GM12878 (cell line): Measurements from ENCODE around the gene BAZ2B. TPM values are rescaled to one million over a fixed set of nuclear protein-coding genes. Genes with fewer than 3 reads are reported as not detected.

ENCODE experiments used
- ATAC-seq: fragments of 200-7000 bp; cut with Tn5 transposase; 3 replicates; pipeline ENCODE4 v1.9.1; 2020; ENCODE audit warnings: mild to moderate bottlenecking, moderate library complexity
- BruUV-seq: library from RNA; stranded (reverse); fragments of 400-500 nt; replicated peaks from 2 replicates; lab custom pipeline; 2021; lab: Mats Ljungman, UMichigan
- CTCF ChIA-PET: fragments of 300-600 bp; sonication (Branson Sonifier 250); formaldehyde crosslinking; extraction: SDS; loops from one replicate; lab custom pipeline; 2021; ENCODE audit warnings: inconsistent platforms; lab: Yijun Ruan, JAX
- POLR2A ChIA-PET: fragments of 350-600 bp; formaldehyde crosslinking; extraction: SDS; loops from one replicate; lab custom pipeline; 2021; ENCODE audit warnings: inconsistent platforms; lab: Charles Lee
- RAD21 ChIA-PET: fragments of 300-600 bp; sonication (Branson Sonifier 250); formaldehyde crosslinking; loops from one replicate; lab custom pipeline; 2023; ENCODE audit warnings: antibody characterized with exemption; ENCODE audit not compliant: unreplicated experiment; lab: Charles Lee
- SMC1A ChIA-PET: fragments of 300-600 bp; sonication (Branson Sonifier 250); formaldehyde crosslinking; loops from one replicate; lab custom pipeline; 2023; ENCODE audit not compliant: unreplicated experiment, uncharacterized antibody; lab: Charles Lee
- DNase-seq: peaks from one replicate; pipeline ENCODE4 v3.0.0-alpha.2; 2011; ENCODE audit warnings: low read depth, low spot score
- FAIRE-seq: peaks from 3 replicates; lab custom pipeline; 2011; peaks lifted over from hg19 to GRCh38; lab: Jason Lieb, UNC
- H2AFZ ChIP-seq: 2 replicates; pipeline ENCODE4 v1.6.0; 2011; ENCODE audit warnings: low read depth, low read length, control low read depth; ENCODE audit not compliant: control insufficient read depth
- H3K27ac ChIP-seq: 2 replicates; pipeline ENCODE4 v1.5.1; 2011; ENCODE audit warnings: control low read depth; ENCODE audit not compliant: control insufficient read depth, insufficient read depth
- H3K27me3 ChIP-seq, 2 experiments: replicated peaks in 1 of 2; 2 replicates each; pipeline versions ENCODE4 v1.6.0 to v1.6.1; 2011; ENCODE audit warnings: low read length in 1 of 2; ENCODE audit not compliant: control insufficient read depth in 2 of 2, insufficient read depth in 2 of 2
- H3K36me3 ChIP-seq, 2 experiments: 2 replicates each; pipeline ENCODE4 v1.5.1; 2011; ENCODE audit warnings: low read length in 1 of 2; ENCODE audit not compliant: control insufficient read depth in 2 of 2, insufficient read depth in 2 of 2
- H3K4me1 ChIP-seq: 2 replicates; pipeline ENCODE4 v1.6.1; 2011; ENCODE audit warnings: mild to moderate bottlenecking, low read length, moderate library complexity, mixed read lengths; ENCODE audit not compliant: control insufficient read depth, insufficient read depth
- H3K4me2 ChIP-seq: 2 replicates; pipeline ENCODE4 v1.6.0; 2011; ENCODE audit warnings: control low read depth; ENCODE audit not compliant: control insufficient read depth, insufficient read depth
- H3K4me3 ChIP-seq: fragments of 200-600 bp; sonication (generic); 2 replicates; pipeline ENCODE4 v1.5.1; 2016
- H3K79me2 ChIP-seq: 2 replicates; pipeline ENCODE4 v1.6.0; 2011; ENCODE audit warnings: low read length; ENCODE audit not compliant: control insufficient read depth, insufficient read depth
- H3K9ac ChIP-seq: 2 replicates; pipeline ENCODE4 v1.8.0; 2011; ENCODE audit warnings: low read length, control low read depth, mixed read lengths; ENCODE audit not compliant: control insufficient read depth, insufficient read depth
- H3K9me3 ChIP-seq: replicated peaks from 3 replicates; pipeline ENCODE4 v1.5.1; 2011; ENCODE audit warnings: mild to moderate bottlenecking, low read length; ENCODE audit not compliant: control insufficient read depth, insufficient read depth
- H4K20me1 ChIP-seq: 2 replicates; pipeline ENCODE4 v1.6.0; 2011; ENCODE audit not compliant: control insufficient read depth, insufficient read depth
- BCL11A ChIP-seq: IDR thresholded peaks from 2 replicates; pipeline ENCODE4 v1.6.1; 2011; ENCODE audit warnings: low read depth, low read length
- CBX3 ChIP-seq: fragments of 200-600 bp; sonication (generic); IDR thresholded peaks from 2 replicates; pipeline ENCODE4 v1.6.1; 2016; ENCODE audit warnings: low read depth, borderline replicate concordance
- CREB1 ChIP-seq: IDR thresholded peaks from 2 replicates; pipeline ENCODE4 v1.6.1; 2012; ENCODE audit warnings: low read depth, mild to moderate bottlenecking, inconsistent platforms
- ESRRA ChIP-seq: IDR thresholded peaks from 2 replicates; pipeline ENCODE4 v1.6.1; 2012; ENCODE audit warnings: mild to moderate bottlenecking, low read length, improper control_type of control experiment
- FOS ChIP-seq: IDR thresholded peaks from 3 replicates; pipeline ENCODE4 v1.6.1; 2011; ENCODE audit warnings: borderline replicate concordance; ENCODE audit not compliant: insufficient read length; ENCODE audit errors: extremely low read depth
- MEF2A ChIP-seq: IDR thresholded peaks from 2 replicates; pipeline ENCODE4 v1.6.1; 2011; ENCODE audit warnings: low read depth, mild to moderate bottlenecking, low read length, moderate library complexity; ENCODE audit not compliant: insufficient read depth
- NFIC ChIP-seq: IDR thresholded peaks from 2 replicates; pipeline ENCODE4 v1.6.1; 2012; ENCODE audit warnings: low read depth, mild to moderate bottlenecking, inconsistent platforms, low read length, moderate library complexity
- RCOR1 ChIP-seq: conservative IDR thresholded peaks from 2 replicates; pipeline ENCODE4 v1.6.1; 2012; ENCODE audit warnings: low read depth, low read length, improper control_type of control experiment
- RFX5 ChIP-seq: IDR thresholded peaks from 2 replicates; pipeline ENCODE4 v1.6.1; 2011; ENCODE audit warnings: low read depth, low read length, improper control_type of control experiment
- SMARCA5 ChIP-seq: fragments of 450-650 bp; IDR thresholded peaks from 2 replicates; pipeline ENCODE4 v1.6.1; 2017; ENCODE audit warnings: mild to moderate bottlenecking
- SMC3 ChIP-seq: IDR thresholded peaks from 2 replicates; pipeline ENCODE4 v1.6.1; 2011; ENCODE audit warnings: low read length, improper control_type of control experiment, borderline replicate concordance
- SPI1 ChIP-seq: IDR thresholded peaks from 2 replicates; pipeline ENCODE4 v1.6.1; 2011; ENCODE audit warnings: low read depth, mild to moderate bottlenecking, low read length, moderate library complexity, borderline replicate concordance; ENCODE audit not compliant: insufficient read depth
- TCF12 ChIP-seq: IDR thresholded peaks from 2 replicates; pipeline ENCODE4 v1.6.1; 2011; ENCODE audit warnings: low read depth, mild to moderate bottlenecking, low read length
- WRNIP1 ChIP-seq: IDR thresholded peaks from 2 replicates; pipeline ENCODE4 v1.6.1; 2011; ENCODE audit warnings: low read depth, low read length, improper control_type of control experiment, borderline replicate concordance
- ZNF207 ChIP-seq: fragments of 450-650 bp; IDR thresholded peaks from 2 replicates; pipeline ENCODE4 v1.6.1; 2014; ENCODE audit warnings: antibody characterized with exemption, mild to moderate bottlenecking, borderline replicate concordance
- ZNF217 ChIP-seq: fragments of 450-650 bp; IDR thresholded peaks from 2 replicates; pipeline ENCODE4 v1.6.1; 2017; ENCODE audit warnings: antibody characterized with exemption, mild to moderate bottlenecking
- ZNF24 ChIP-seq: fragments of 450-650 bp; IDR thresholded peaks from 2 replicates; pipeline ENCODE4 v1.6.1; 2017; ENCODE audit warnings: antibody characterized with exemption, mild to moderate bottlenecking
- WGBS: methylation state at CpG from one replicate; pipeline ENCODE4 v1.1.6; 2016; ENCODE audit warnings: low lambda C conversion rate; ENCODE audit not compliant: insufficient replicate concordance, insufficient coverage; ENCODE audit errors: missing lambda C conversion rate; 5-methylcytosine and 5-hydroxymethylcytosine counted together
- in situ Hi-C: fragments of 300-500 bp; cut with MboI; formaldehyde crosslinking; loops from 9 replicates; pipeline ENCODE4 v1.14.3; 2018; ENCODE audit warnings: mixed read lengths
- intact Hi-C: fragments of 100-400 bp; cut with micrococcal nuclease; formaldehyde crosslinking; loops from one replicate; pipeline ENCODE4 v1.14.2; 2022; ENCODE audit not compliant: unreplicated experiment
- polyA plus RNA-seq, 11 experiments: library from polyadenylated mRNA; depleted of rRNA in 4 of 11; unstranded in 6 of 11; stranded (reverse) in 5 of 11; fragments of >200 nt; fragmentation: Nextera tagmentation in 4 of 11; fragmentation: Illumina TruSeq in 1 of 11; extraction: Ambion mirVana in 4 of 11; extraction: Trizol in 1 of 11; gene quantifications; 1 replicate in 1 of 11; 2 replicates in 10 of 11; pipeline versions ENCODE4 v1.2.1 to v1.2.3, GENCODE V29; 2011 to 2016; ENCODE audit warnings: inconsistent platforms in 2 of 11, missing spikeins in 2 of 11, low read depth in 1 of 11
- total RNA-seq, 4 experiments: library from RNA; depleted of rRNA in 3 of 4; stranded (reverse); fragments of >200 nt in 3 of 4; fragmentation: Illumina TruSeq in 1 of 4; extraction: Trizol in 1 of 4; gene quantifications; 2 replicates each; pipeline versions ENCODE4 v1.2.1 to v1.2.3, GENCODE V29; 2013 to 2021
- TF ChIP-seq, protein P1 (sequence below): IDR thresholded peaks from 2 replicates; pipeline ENCODE4 v1.6.1; 2011; ENCODE audit warnings: borderline replicate concordance, low read depth, mild to moderate bottlenecking, moderate library complexity, mixed read lengths, low read length; ENCODE audit not compliant: insufficient read depth; ENCODE audit errors: extremely low read length
- TF ChIP-seq, protein P2 (sequence below): IDR thresholded peaks from 2 replicates; pipeline ENCODE4 v1.6.1; 2012; ENCODE audit warnings: low read length, inconsistent platforms

BAZ2B gene
- total and polyA plus RNA-seq, 10 of the 15 experiments (the other 5 are each of a cell fraction or from before 2014, with no cell fraction given) = 8.8 to 49.7 (median 24.7) TPM

DNA sequence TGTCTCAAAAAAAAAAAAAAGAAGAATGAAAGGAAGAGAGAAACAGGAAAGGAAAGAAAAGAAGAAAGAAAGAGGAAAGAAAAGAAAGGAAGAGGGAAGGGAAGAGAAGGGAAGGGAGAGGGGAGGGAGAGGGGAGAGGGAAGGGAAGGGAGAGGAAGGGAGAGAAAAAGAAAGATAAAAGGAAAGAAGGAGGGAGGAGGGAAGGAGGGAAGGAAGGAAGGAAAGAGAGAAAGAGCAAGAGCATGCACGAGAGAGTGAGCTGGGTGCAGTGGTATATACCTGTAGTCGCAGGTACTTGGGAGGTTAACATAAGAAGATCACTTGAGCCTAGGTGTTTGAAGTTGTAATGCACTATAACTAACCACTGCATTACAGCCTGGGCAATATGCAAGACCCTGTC, 6.6 kb upstream of the BAZ2B start:
- no peak overlapping the region for H3K9ac ChIP-seq
- no peaks in the 10 kb centered on the region for H3K27me3 ChIP-seq
- no TSS peak for BruUV-seq
- RAD21 ChIA-PET = no interaction called here
- CTCF ChIA-PET = no interaction called here
- WGBS = 47% methylated on average over 2 of the region's 2 CpGs
- POLR2A ChIA-PET = interaction anchor here (0.7 kb wide), 1 partner anchor 220 kb away, joined by 3 read pairs; no protein-coding TSS in a partner anchor
- no peak overlapping the region for H3K27ac ChIP-seq
- H3K4me2 ChIP-seq = no peak overlapping the region
- SMC1A ChIA-PET = interaction anchor here (1.6 kb wide), 1 partner anchor 18 kb away, joined by 3 read pairs; no protein-coding TSS in a partner anchor
- no peaks in the 10 kb centered on the region for H3K9me3 ChIP-seq
- ATAC-seq (no peak), FAIRE-seq (no peak), DNase-seq (no peak)
- TF ChIP-seq SPI1 (no peak), CREB1 (no peak), ZNF217 (no peak), ESRRA (no peak), FOS (no peak)
- no peaks in the 10 kb centered on the region for H4K20me1 ChIP-seq
- no peak overlapping the region for H2AFZ ChIP-seq
- intact Hi-C loops = no loop called here
- in situ Hi-C loops = no loop called here
- no peaks in the 10 kb centered on the region for H3K4me1 ChIP-seq
- H3K4me3 ChIP-seq = no peak overlapping the region
- no peaks in the 10 kb centered on the region for H3K36me3 ChIP-seq
- H3K79me2 ChIP-seq = no peaks in the 10 kb centered on the region

DNA sequence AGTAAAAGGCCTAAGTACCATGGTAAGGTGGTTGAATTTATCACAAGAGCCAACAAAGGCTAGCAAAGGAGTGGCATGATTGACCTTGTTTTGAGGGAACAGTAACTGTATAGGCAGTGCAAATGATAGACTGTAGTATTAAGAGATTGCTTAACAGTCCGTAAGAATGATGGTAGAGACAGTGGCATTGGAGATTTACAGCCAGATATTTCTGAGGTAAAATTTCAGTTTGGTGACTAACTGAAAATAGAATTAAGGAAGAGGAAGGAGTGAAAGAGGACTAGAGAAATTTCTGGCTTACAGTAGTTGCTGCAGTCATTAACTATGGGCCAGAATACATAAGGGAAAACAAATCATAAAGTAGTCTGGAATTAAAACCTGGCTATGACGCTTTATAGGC, 4.4 kb upstream of the BAZ2B start:
- FAIRE-seq = no peak
- WGBS = 92% methylated on average over 2 of the region's 2 CpGs
- TF ChIP-seq ZNF207 = no peak
- no peak for TF ChIP-seq SMARCA5
- no peak for TF ChIP-seq WRNIP1
- TF ChIP-seq RFX5 = no peak
- TF ChIP-seq, protein P1, sequence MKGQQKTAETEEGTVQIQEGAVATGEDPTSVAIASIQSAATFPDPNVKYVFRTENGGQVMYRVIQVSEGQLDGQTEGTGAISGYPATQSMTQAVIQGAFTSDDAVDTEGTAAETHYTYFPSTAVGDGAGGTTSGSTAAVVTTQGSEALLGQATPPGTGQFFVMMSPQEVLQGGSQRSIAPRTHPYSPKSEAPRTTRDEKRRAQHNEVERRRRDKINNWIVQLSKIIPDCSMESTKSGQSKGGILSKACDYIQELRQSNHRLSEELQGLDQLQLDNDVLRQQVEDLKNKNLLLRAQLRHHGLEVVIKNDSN = no peak
- TF ChIP-seq SMC3 = no peak
- TF ChIP-seq BCL11A = no peak
- TF ChIP-seq ZNF24 = no peak
- no peak for TF ChIP-seq TCF12
- no peak for TF ChIP-seq CREB1
- TF ChIP-seq NFIC = no peak
- TF ChIP-seq MEF2A = no peak
- TF ChIP-seq, protein P2, sequence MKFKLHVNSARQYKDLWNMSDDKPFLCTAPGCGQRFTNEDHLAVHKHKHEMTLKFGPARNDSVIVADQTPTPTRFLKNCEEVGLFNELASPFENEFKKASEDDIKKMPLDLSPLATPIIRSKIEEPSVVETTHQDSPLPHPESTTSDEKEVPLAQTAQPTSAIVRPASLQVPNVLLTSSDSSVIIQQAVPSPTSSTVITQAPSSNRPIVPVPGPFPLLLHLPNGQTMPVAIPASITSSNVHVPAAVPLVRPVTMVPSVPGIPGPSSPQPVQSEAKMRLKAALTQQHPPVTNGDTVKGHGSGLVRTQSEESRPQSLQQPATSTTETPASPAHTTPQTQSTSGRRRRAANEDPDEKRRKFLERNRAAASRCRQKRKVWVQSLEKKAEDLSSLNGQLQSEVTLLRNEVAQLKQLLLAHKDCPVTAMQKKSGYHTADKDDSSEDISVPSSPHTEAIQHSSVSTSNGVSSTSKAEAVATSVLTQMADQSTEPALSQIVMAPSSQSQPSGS = no peak
- no peak for TF ChIP-seq CBX3
- TF ChIP-seq RCOR1 = no peak

More for the DNA sequence above, 4.4 kb upstream of the BAZ2B start:
- H3K4me3 ChIP-seq = no peak overlapping the region
- no peak overlapping the region for H3K27ac ChIP-seq
- SMC1A ChIA-PET = no interaction called here
- RAD21 ChIA-PET = no interaction called here
- peaks cover 2% of the 10 kb centered on the region for H3K79me2 ChIP-seq
- CTCF ChIA-PET = interaction anchor here (0.5 kb wide), 1 partner anchor 425 kb away, joined by 3 read pairs; no protein-coding TSS in a partner anchor
- H3K9me3 ChIP-seq = no peaks in the 10 kb centered on the region
- H3K36me3 ChIP-seq = no peaks in the 10 kb centered on the region
- H3K4me2 ChIP-seq = no peak overlapping the region
- no peaks in the 10 kb centered on the region for H3K27me3 ChIP-seq
- intact Hi-C loops (no loop called here), in situ Hi-C loops (no loop called here)
- POLR2A ChIA-PET = no interaction called here
- no peaks in the 10 kb centered on the region for H4K20me1 ChIP-seq
- DNase-seq (no peak), ATAC-seq (no peak)
- H2AFZ ChIP-seq = no peak overlapping the region
- BruUV-seq = no TSS peak
- no peaks in the 10 kb centered on the region for H3K4me1 ChIP-seq
- no peak overlapping the region for H3K9ac ChIP-seq
